OCI-LY1 (cell line): Measurements from ENCODE around the gene PRKD2.

Experiments
- H2AFZ ChIP-seq: fragments of 200-600 bp; sonication (generic), shearing (Covaris generic); 2 replicates; pipeline ENCODE4 v1.6.0; 2014; ENCODE audit warnings: antibody characterized with exemption, mild to moderate bottlenecking, low read length
- H3F3A ChIP-seq: fragments of 200-600 bp; sonication (generic), shearing (Covaris generic); 2 replicates; pipeline ENCODE4 v1.6.0; 2014; ENCODE audit warnings: mild to moderate bottlenecking, antibody characterized with exemption, low read length, moderate library complexity; ENCODE audit not compliant: insufficient read depth
- H3K27ac ChIP-seq: fragments of 200-600 bp; sonication (generic); 2 replicates; pipeline ENCODE4 v1.5.1; 2014; ENCODE audit warnings: low read length, mixed run types, mild to moderate bottlenecking, low read depth; ENCODE audit not compliant: poor library complexity, severe bottlenecking
- H3K27me3 ChIP-seq: fragments of 200-600 bp; sonication (generic); 2 replicates; pipeline ENCODE4 v1.6.0; 2014; ENCODE audit warnings: antibody characterized with exemption, mild to moderate bottlenecking, low read length, moderate library complexity; ENCODE audit not compliant: insufficient read depth
- H3K36me3 ChIP-seq: fragments of 200-600 bp; sonication (generic); 2 replicates; pipeline ENCODE4 v1.6.1; 2014; ENCODE audit warnings: mild to moderate bottlenecking, antibody characterized with exemption, low read length, moderate library complexity, mixed read lengths; ENCODE audit not compliant: insufficient read depth
- H3K4me1 ChIP-seq: fragments of 200-600 bp; sonication (generic); 2 replicates; pipeline ENCODE4 v1.5.1; 2014; ENCODE audit warnings: mild to moderate bottlenecking, low read length, moderate library complexity; ENCODE audit not compliant: insufficient read depth, severe bottlenecking
- H3K4me2 ChIP-seq: fragments of 200-600 bp; sonication (generic), shearing (Covaris generic); 2 replicates; pipeline ENCODE4 v1.6.1; 2014; ENCODE audit warnings: low read length
- H3K4me3 ChIP-seq: fragments of 200-600 bp; sonication (generic); 2 replicates; pipeline ENCODE4 v1.5.1; 2014; ENCODE audit warnings: low read length, low read depth, mild to moderate bottlenecking, mixed read lengths; ENCODE audit not compliant: poor library complexity, severe bottlenecking
- H3K79me2 ChIP-seq: fragments of 200-600 bp; shearing (Covaris generic); 2 replicates; pipeline ENCODE4 v1.6.1; 2016; ENCODE audit warnings: mixed run types, low read length, mixed read lengths; ENCODE audit not compliant: insufficient read depth
- H3K9ac ChIP-seq: fragments of 200-600 bp; sonication (generic), shearing (Covaris generic); 2 replicates; pipeline ENCODE4 v1.6.1; 2014; ENCODE audit warnings: mild to moderate bottlenecking, low read length, mixed read lengths
- H3K9me2 ChIP-seq: fragments of 200-600 bp; sonication (generic), shearing (Covaris generic); 2 replicates; pipeline ENCODE4 v1.6.1; 2014; ENCODE audit warnings: low read depth, mild to moderate bottlenecking, low read length, mixed read lengths
- H3K9me3 ChIP-seq: fragments of 200-600 bp; shearing (Covaris generic); 2 replicates; pipeline ENCODE4 v1.6.1; 2014; ENCODE audit warnings: low read length, mixed read lengths
- H4K20me1 ChIP-seq: fragments of 200-600 bp; sonication (generic), shearing (Covaris generic); 2 replicates; pipeline ENCODE4 v1.6.0; 2016; ENCODE audit warnings: mild to moderate bottlenecking, low read length; ENCODE audit not compliant: insufficient read depth
- EZH2 ChIP-seq: fragments of 200-600 bp; sonication (generic), shearing (Covaris generic); IDR thresholded peaks from 2 replicates; pipeline ENCODE4 v1.8.0; 2017; ENCODE audit warnings: borderline replicate concordance, mixed run types, mild to moderate bottlenecking, antibody characterized with exemption, low read length, moderate library complexity, mixed read lengths
- TF ChIP-seq, protein P1 (sequence below): fragments of 200-600 bp; sonication (generic), shearing (Covaris generic); IDR thresholded peaks from 2 replicates; pipeline ENCODE4 v1.5.1; 2017; ENCODE audit warnings: mild to moderate bottlenecking, antibody characterized with exemption, low read length, moderate library complexity, mixed read lengths

PRKD2 gene

DNA sequence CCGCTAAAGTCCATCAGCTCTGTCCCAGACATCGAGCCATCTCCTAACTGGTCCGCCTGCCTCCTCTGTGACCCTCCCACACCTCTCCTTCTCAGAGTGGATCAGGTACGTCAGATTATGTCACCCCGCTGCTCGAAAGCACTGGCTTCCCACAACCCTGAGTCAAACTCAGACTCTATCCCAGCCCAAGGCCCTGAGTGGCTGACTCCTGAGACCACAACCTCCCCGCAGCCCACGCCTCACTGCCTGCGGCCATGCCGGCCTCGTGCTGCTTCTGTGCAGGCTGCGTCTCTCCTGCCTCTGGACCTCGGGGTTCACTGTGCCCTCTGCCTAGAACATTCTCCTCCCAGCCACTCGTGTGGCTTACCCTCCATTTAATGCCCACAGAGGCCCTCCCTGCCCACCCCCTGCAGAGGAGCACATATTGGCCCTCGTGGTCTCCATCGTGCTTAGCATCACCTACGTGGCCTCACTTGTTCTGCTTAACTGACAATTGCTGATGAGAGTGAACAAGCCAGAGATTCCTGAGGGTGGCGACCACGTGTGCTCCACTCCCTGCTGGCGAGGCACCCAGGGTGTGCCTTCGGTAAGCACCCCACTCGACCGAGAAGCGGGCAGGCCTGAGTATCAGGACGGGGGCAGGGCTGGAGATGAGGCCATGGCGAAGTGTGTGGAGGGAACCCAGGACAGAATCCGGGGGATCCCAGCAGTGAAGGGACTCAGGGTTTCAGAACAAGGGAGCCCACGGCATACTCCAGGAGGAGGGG is 15.4 kb upstream of the PRKD2 start:
- Histone ChIP-seq H3K27me3 (no peaks in the 10 kb centered on the region), H3K27ac (no peak overlapping the region), H3K36me3 (peaks cover 74% of the 10 kb centered on the region), H3K4me1 (no peaks in the 10 kb centered on the region), H3K9ac (no peak overlapping the region), H3K4me3 (no peak overlapping the region), H4K20me1 (no peaks in the 10 kb centered on the region), H3K4me2 (no peak overlapping the region), H3K9me2 (no peaks in the 10 kb centered on the region), H2AFZ (no peak overlapping the region), H3K79me2 (no peaks in the 10 kb centered on the region), H3K9me3 (no peaks in the 10 kb centered on the region), H3F3A (no peaks in the 10 kb centered on the region)
- TF ChIP-seq, protein P1, sequence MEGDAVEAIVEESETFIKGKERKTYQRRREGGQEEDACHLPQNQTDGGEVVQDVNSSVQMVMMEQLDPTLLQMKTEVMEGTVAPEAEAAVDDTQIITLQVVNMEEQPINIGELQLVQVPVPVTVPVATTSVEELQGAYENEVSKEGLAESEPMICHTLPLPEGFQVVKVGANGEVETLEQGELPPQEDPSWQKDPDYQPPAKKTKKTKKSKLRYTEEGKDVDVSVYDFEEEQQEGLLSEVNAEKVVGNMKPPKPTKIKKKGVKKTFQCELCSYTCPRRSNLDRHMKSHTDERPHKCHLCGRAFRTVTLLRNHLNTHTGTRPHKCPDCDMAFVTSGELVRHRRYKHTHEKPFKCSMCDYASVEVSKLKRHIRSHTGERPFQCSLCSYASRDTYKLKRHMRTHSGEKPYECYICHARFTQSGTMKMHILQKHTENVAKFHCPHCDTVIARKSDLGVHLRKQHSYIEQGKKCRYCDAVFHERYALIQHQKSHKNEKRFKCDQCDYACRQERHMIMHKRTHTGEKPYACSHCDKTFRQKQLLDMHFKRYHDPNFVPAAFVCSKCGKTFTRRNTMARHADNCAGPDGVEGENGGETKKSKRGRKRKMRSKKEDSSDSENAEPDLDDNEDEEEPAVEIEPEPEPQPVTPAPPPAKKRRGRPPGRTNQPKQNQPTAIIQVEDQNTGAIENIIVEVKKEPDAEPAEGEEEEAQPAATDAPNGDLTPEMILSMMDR: no peak
- no peak for TF ChIP-seq EZH2

DNA sequence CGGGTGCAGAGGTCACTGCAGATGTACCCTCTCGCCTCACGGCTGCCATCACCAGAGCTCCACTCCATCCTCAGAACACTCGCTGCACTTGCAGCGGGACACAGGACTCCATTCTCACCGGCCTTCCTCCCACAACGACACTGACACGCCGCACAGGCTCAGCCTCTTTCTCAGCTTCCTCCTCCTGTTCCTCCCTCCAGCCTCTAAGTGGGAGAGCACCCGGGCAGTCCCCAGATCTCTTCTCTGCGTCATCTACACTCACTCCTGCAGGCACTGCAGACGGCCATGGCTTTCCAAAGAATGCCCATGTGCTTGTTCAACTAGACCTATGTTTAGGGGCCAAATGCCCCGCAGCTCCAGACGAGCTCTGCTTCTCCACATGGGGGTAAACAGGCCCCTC is 14.7 kb upstream of the PRKD2 start:
- Histone ChIP-seq H3K4me3 (no peak overlapping the region), H3K4me2 (no peak overlapping the region), H3K36me3 (peaks cover 75% of the 10 kb centered on the region), H3K9me3 (no peaks in the 10 kb centered on the region), H3K9ac (no peak overlapping the region), H3K27me3 (no peaks in the 10 kb centered on the region), H3K9me2 (no peaks in the 10 kb centered on the region), H2AFZ (no peak overlapping the region), H3F3A (no peaks in the 10 kb centered on the region), H3K79me2 (no peaks in the 10 kb centered on the region), H3K27ac (no peak overlapping the region), H4K20me1 (no peaks in the 10 kb centered on the region), H3K4me1 (no peaks in the 10 kb centered on the region)
- no peak for TF ChIP-seq EZH2
- TF ChIP-seq, protein P1: no peak

DNA sequence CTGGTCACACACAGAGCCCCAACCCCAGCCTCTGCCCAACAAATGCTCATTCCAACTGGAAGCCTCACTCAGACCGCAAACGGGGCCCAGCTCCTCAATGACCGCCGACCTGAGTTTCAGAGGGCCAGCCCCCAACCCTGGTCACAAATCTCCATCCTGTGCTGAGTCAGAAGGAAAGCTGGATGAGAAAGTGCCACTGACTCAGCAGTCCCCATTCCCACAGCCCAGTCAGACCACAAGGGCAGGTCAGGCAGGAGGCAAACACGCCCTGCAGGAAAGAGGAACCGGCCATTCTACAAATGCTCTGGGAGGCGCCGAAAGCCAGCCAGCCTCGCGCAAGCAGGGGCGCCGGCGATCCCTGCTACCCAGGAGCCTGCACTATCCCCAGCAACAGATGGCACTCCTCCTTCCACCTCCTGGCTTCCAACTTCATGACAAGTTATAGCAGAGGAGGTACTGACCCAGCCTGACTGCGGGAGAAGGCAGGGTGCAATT is 14.1 kb upstream of the PRKD2 start:
- H3K4me1 ChIP-seq: no peaks in the 10 kb centered on the region
- no peaks in the 10 kb centered on the region for H3K79me2 ChIP-seq
- H3K9ac ChIP-seq: no peak overlapping the region
- H4K20me1 ChIP-seq: no peaks in the 10 kb centered on the region
- no peaks in the 10 kb centered on the region for H3K27me3 ChIP-seq
- no peak overlapping the region for H2AFZ ChIP-seq
- no peaks in the 10 kb centered on the region for H3K9me3 ChIP-seq
- H3K36me3 ChIP-seq: peaks cover 79% of the 10 kb centered on the region
- H3K4me3 ChIP-seq: no peak overlapping the region
- TF ChIP-seq, protein P1: no peak
- no peak for TF ChIP-seq EZH2
- H3K4me2 ChIP-seq: no peak overlapping the region
- H3F3A ChIP-seq: no peaks in the 10 kb centered on the region
- H3K27ac ChIP-seq: no peak overlapping the region
- no peaks in the 10 kb centered on the region for H3K9me2 ChIP-seq
